Ascending aorta (tissue), 2 donors: Measurements from ENCODE around the gene IFI6. TPM values are rescaled to one million over a fixed set of nuclear protein-coding genes. Genes with fewer than 3 reads are reported as not detected.

Source experiments
- DNase-seq, 2 donors: peaks; one replicate each; pipeline ENCODE4 v3.0.0-alpha.2; 2019; ENCODE audit warnings: low spot score in 2 of 2
- H3K27ac ChIP-seq, 2 donors: fragments of 200-600 bp; sonication (generic); one replicate each; pipeline ENCODE4 v1.5.1; 2016 to 2017; ENCODE audit warnings: mild to moderate bottlenecking in 1 of 2
- H3K27me3 ChIP-seq: fragments of 200-600 bp; sonication (generic); one replicate; pipeline ENCODE4 v1.5.1; 2017
- H3K36me3 ChIP-seq, 2 donors: fragments of 200-600 bp; sonication (generic); one replicate each; pipeline ENCODE4 v1.5.1; 2016
- H3K4me1 ChIP-seq, 2 donors: fragments of 200-600 bp; sonication (generic); one replicate each; pipeline ENCODE4 v1.5.1; 2016 to 2017; ENCODE audit warnings: mild to moderate bottlenecking in 1 of 2
- H3K4me3 ChIP-seq, 2 donors: fragments of 200-600 bp; sonication (generic); one replicate each; pipeline ENCODE4 v1.5.1; 2016 to 2017; ENCODE audit warnings: mild to moderate bottlenecking in 1 of 2
- H3K9me3 ChIP-seq, 2 donors: fragments of 200-600 bp; sonication (generic); one replicate each; pipeline ENCODE4 v1.5.1; 2016
- CTCF ChIP-seq, 3 experiments: fragments of 200-600 bp in 2 of 3; fragments of 450-650 bp in 1 of 3; sonication (generic) in 2 of 3; IDR thresholded peaks; one replicate each; pipeline ENCODE4 v1.5.1; 2016 to 2019; ENCODE audit warnings: antibody characterized with exemption in 3 of 3, mild to moderate bottlenecking in 1 of 3, moderate library complexity in 1 of 3
- intact Hi-C: fragments of 100-400 bp; cut with DNase I; formaldehyde crosslinking; loops from one replicate; pipeline ENCODE4 v1.15.1; 2023
- total RNA-seq: library from RNA; depleted of rRNA; stranded (reverse); fragments of >200 nt; gene quantifications from one replicate; pipeline ENCODE4 v1.1.0, GENCODE V29; 2016

The IFI6 gene
- total RNA-seq, 1 donor from 2014 or later, result 238 TPM

DNA sequence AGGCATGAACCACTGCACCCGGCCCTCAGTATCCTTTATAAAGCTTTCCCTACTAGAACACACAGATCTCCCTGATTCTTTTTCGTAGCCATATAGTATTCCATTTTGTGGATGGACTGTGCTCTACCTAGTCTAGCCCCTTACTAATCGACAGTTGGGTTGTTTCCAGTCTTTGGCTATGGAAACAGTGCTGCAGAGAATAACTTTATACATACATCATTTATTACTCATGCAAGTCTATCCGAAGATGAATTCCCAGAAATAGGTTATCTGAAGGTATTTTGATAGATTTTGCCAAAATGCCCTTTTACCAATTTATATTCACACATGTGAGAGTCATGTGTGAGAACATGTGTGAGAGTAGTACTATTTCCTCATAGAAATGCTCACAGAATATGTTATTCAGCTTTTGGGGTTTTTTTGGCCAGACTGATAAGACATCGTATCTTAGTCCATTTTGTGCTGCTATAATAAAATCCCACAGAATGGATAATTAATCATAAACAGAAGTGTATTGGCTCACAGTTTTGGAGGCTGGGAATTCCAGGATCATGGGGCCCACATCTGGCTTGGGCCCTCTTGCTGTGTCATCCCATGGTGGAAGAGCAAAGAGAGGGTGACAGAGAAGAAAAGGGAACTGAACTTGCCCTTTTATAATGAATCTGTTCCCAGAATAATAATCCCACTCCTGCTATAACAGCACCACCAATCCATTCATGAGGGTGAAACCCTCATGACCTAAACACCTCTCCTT is 19.7 kb downstream of the IFI6 start:
- TF ChIP-seq CTCF (IDR thresholded peaks at IDR 0.05), result no peak
- H3K4me3 ChIP-seq, result no peak overlapping the region
- intact Hi-C loops, result no loop called here
- H3K27me3 ChIP-seq, result no peaks in the 10 kb centered on the region
- H3K27ac ChIP-seq, result no peak overlapping the region
- no peaks in the 10 kb centered on the region for H3K9me3 ChIP-seq
- H3K4me1 ChIP-seq, result peaks cover 0 to 13% of the 10 kb centered on the region in 2 donors
- no peaks in the 10 kb centered on the region for H3K36me3 ChIP-seq
- no peak for DNase-seq

- intact Hi-C loops, result no loop called here
- Histone ChIP-seq H3K4me1 (peaks cover 0 to 9% of the 10 kb centered on the region in 2 donors), H3K36me3 (no peaks in the 10 kb centered on the region), H3K27me3 (no peaks in the 10 kb centered on the region), H3K27ac (no peak overlapping the region), H3K9me3 (no peaks in the 10 kb centered on the region), H3K4me3 (no peak overlapping the region)
- no peak for DNase-seq
- TF ChIP-seq CTCF (IDR thresholded peaks at IDR 0.05), result no peak
These were observed 21.3 kb downstream of the IFI6 start for GRCh38 chr1:27650539-27651175.

DNA sequence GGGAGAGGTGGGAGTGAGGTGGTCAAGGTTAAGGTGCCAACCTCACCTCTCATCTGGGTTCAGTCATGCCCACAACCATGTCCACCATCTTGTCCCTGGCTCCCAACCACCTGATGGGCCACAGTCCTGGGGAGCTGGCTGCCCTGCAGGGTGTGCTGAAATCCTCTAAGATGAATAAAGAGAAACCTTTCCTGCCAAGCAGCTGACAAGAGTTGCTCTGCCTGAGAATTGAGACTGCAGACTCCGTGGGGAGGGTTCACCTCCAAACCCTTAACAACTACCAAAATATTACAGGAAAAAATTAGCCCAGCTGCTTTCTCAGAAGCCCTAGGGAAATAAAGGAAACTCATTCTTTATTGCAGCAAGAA is 21.8 kb downstream of the IFI6 start:
- intact Hi-C loops, result no loop called here
- no peak for TF ChIP-seq CTCF (IDR thresholded peaks at IDR 0.05)
- Histone ChIP-seq H3K9me3 (no peaks in the 10 kb centered on the region), H3K4me3 (no peak overlapping the region), H3K4me1 (peaks cover 0 to 9% of the 10 kb centered on the region in 2 donors), H3K36me3 (no peaks in the 10 kb centered on the region), H3K27ac (no peak overlapping the region), H3K27me3 (no peaks in the 10 kb centered on the region)
- DNase-seq, result no peak

GRCh38 chr1:27649306-27649635 is 22.7 kb downstream of the IFI6 start:
- intact Hi-C loops, result no loop called here
- no peak for TF ChIP-seq CTCF (IDR thresholded peaks at IDR 0.05)
- Histone ChIP-seq H3K4me3 (no peak overlapping the region), H3K4me1 (peaks cover 0 to 9% of the 10 kb centered on the region in 2 donors), H3K9me3 (no peaks in the 10 kb centered on the region), H3K36me3 (no peaks in the 10 kb centered on the region), H3K27me3 (no peaks in the 10 kb centered on the region), H3K27ac (no peak overlapping the region)
- no peak for DNase-seq

- intact Hi-C loops, result no loop called here
- Histone ChIP-seq H3K4me1 (peaks cover 0 to 9% of the 10 kb centered on the region in 2 donors), H3K36me3 (no peaks in the 10 kb centered on the region), H3K27ac (no peak overlapping the region), H3K27me3 (no peaks in the 10 kb centered on the region), H3K4me3 (no peak overlapping the region), H3K9me3 (no peaks in the 10 kb centered on the region)
- TF ChIP-seq CTCF (IDR thresholded peaks at IDR 0.05), result no peak
- no peak for DNase-seq
These were observed 23.2 kb downstream of the IFI6 start for GRCh38 chr1:27648602-27649305.
